NCI-H345 treated with DMSO at 0.1 percent for 48 hours (cell line): Measurements from ENCODE around the gene MACROD2.
A peak's percentile ranks its signal among the peaks of the same experiment; 100 is the strongest.

ENCODE experiments used
- DNase-seq: peaks from one replicate; lab custom pipeline; 2025; ENCODE audit not compliant: unreplicated experiment; lab: John Stamatoyannopoulos, UW

MACROD2 gene

DNA sequence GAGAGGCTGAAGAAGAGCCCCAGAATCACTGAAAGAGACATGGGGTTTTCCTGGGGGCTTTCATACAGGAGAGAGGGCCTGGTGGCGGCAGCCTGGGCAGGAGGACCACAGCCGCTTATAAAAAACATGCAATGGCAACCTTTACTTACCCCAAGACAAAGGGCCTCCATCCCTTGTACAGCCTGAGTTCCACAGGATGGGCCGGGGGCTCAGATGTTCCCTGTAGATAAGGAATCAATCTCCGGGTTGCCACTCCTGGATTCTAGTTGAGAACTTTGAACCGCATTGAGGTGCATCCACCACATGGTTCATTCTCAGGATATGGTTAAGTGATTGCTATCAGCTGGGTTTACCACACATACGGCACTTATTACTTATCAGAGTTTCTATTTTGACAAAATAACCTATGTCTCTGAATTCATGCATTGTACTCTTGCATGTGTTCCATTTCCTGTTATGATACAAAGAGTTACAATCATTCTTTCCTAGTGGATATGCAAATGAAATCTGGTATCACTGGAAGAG lies 1900.3 kb downstream of the MACROD2 start:
- no peak for DNase-seq

DNA sequence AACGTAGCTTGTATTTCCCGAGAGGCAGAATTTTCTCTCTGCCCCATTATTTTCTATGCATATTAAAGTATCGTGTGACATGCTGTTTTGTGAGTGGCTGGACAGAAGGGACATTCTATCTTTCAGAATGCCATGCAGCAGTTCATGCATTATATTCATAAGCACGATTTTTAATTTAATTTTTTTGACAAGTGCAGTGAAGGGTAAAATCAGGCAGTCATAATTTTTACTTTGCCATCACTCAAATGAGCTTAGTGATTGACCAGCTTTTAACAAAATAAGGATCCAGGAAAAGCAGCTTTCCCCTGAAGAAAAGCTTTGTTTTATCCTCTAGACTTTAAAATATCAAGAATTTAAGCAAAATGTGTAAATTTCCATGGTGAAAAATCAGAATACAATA lies 1904.7 kb downstream of the MACROD2 start:
- no peak for DNase-seq

DNA sequence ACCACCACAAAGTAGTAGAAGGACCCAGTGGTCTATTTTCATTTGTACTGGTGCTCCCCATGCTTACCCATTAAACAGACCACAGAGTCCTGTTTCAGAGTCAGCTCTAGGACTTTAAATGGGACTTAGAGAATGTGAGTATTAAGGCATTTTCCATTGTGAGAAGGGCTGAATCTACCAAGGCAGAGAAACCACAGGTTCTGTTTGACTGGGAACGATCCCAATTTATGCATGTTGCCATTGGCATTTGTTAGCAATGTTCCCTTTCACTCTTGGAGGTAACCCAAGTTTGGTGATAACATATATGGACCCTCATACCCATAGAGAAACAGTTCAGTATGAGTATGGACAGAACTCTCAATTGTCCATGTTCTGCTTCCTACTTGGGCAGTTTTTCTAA lies 1905.1 kb downstream of the MACROD2 start:
- no peak for DNase-seq

DNA sequence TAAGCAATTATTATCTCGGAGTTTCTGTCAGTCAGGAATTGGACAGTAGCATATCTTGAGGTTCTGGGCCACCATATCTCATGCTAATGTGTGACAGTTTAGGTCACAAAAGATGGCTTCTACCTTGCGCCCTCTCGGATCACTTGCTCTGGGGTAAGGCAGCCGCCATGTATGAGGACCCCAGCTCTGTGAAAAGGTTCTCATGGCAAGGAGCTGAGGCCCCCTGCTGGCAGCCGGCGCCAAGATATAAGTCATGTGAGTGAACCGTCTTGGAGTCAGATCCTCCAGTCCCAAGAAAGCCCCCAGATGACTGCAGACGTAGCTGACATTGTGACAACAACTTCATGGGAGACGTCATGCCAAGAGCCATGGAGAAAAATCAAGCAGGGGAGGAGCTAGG lies 1907.2 kb downstream of the MACROD2 start:
- DNase-seq, result no peak

DNA sequence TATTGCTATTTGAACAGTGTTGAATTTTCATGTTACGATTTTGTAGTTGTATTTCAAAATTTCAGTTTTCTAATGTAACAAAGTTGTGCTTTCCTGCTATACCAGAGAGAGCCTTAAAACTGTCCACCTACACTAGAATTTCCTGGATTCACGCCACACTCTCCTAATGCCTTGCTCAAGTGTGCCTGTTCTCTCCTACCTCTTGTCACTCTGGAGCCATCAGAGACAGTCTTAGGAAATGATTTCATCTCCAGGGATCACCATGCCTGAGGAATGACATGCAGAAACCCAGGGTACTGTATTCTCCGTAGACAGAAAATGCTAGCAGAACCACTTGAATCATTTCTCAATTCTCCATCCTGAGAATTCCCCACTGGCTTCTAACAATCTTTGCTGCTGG lies 1910.3 kb downstream of the MACROD2 start:
- DNase-seq, result no peak

DNA sequence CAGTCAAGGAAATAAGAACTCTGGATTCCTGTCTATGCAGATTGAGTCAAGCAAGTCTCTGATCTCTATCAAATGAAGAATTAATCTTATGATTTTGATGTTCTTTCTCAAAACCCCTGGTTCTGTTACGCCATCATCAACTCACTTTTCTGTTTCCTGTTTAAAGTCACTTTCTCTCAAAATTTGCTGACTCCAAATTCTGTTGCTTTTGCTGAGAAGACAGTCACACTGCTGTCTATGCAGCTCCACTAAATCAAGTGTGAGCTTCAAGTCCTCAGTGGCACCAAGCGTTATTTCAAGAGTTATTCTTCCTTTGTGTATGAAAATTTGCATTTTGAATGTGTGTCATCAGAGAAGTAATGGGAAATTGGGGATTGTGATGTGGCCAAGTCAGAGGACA lies 1914.7 kb downstream of the MACROD2 start:
- no peak for DNase-seq

DNA sequence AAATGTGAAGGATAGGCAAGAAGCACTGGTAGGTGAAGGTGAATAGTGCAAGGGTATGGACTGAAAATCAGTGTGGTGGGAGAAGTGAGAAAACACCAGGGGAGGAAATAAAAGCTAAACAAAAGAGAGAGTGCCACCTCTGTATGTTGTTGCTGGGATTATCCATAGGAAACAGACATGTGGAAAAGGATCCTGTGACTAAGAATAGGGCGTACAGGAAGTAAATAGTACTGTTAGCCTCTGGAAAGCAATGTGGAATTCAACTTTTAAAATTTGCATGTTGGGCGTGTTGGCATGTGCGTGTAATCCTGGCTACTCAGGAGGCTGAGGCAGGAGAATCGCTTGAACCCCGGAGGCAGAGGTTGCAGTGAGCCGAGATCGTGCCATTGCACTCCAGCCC lies 1916.3 kb downstream of the MACROD2 start:
- DNase-seq, result no peak

DNA sequence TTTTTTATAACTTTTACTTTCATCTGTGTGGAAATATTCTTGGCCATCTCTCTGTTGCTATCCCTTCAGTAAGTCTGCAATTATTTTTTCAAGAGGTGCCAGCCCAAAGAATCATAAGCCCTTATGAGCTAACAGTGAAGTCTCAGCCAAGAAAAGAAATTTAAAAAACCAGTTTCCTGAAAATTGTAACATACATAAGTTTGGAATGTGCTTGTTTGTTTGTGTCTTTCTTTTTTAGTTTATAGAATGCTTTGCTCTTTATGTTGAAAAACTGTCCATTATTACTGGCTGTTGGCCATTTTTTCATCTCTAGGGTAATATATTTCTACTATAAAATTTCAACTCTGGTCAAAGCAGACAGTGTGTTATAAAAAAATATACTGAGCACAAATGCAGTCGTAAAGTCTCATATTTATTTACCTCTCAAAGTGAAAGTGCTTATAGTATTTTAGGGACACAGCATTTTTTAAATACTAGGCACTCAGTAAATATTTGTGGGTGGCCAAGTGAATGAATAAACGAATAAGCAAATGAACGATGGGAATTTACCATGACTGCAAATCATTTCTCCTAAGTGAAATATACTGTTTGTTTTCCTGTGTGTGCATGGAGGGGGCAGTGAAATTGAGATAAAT lies 1918.2 kb downstream of the MACROD2 start:
- DNase-seq, result no peak

DNA sequence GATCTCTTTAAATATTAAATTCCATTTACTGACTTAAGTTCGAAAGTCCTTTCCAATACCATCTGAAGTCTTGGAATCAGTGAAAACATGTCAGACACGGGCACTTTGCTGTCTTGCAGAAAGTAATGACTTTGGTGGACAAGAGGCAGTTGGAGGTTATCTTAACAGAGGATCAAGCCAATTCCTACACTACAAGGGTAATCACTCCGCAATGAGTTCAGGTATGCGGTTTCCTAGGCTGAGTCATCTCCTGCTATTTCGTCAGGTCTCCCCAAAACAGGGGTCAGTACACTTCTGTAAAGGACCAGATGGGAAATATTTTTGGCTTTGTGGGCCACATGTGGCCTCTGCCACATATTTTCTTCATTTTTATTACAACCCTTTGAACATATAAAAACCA lies 1921.3 kb downstream of the MACROD2 start:
- DNase-seq, result no peak

DNA sequence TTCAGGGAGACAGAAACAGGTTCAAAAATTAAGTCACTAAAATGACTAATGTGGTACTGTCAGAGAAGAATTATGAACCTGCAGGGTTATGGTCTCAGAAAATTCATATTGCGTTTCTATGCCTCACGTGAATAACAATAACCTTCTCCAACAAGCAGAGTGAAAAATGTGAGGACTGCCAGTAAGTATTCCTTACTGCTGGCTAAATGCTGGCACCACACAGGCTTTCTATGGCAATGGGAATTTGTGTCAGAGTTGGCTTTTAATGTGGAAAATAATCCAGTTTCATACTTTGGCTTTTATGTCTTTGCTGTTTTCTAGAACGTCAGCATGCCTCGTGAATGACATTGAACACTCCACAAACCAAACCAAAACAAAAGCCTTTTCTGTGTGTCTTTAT lies 1922.0 kb downstream of the MACROD2 start:
- DNase-seq, result no peak

DNA sequence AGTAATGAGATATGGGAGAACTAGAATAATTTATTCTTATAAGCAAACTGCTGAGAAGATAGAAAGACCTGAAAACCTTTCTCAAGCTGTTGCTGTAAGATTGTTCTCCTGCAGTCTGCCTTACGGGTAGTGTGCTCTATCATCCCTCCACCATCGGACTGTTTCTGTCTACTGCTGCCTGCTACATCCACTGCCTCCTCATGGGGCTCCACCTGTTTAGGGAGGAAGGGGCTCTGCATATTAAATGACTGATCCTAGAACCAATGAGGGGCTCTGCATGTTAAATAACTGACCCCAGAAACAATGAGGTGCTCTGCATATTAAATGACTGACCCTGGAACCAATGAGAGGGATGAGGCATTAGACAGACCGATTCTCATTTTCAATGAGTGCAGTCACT lies 1923.3 kb downstream of the MACROD2 start:
- DNase-seq, result no peak

DNA sequence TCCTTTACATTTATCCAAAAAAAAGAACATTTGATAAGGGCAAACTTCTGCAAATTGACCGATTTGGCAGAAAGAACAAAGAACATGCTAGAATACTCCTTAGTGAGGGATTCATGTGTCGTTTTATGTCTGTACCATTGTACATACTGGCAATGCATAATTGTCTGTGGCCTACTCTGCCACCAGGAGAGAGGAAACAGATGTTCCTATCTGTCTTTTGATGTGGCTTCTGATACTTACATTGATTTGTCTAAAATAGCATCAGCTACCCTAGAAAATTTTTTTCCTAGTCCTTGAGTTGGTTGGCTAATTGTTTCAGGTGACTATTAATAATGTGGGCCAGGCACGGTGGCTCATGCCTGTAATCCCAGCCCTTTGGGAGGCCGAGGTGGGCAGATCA lies 1923.8 kb downstream of the MACROD2 start:
- no peak for DNase-seq

DNA sequence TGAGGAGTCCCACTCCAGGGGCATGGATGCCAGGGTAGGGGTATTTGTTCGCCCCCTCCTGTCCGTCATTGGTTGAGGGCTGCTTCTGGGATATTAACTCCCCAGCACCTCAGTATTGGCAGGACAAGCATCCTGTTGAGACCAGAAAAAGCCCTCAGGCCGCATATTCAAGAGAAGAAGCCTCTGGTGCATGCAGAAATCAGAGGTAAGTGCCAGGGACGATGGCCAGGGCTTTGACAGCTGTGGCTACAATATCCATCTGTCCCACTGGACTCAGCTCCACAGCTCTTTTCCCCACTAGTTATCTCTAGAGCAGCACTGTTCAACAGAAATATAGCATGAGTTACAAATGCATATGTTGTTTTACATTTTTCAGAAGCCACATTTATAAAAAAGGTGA lies 1926.6 kb downstream of the MACROD2 start:
- DNase-seq, result no peak

DNA sequence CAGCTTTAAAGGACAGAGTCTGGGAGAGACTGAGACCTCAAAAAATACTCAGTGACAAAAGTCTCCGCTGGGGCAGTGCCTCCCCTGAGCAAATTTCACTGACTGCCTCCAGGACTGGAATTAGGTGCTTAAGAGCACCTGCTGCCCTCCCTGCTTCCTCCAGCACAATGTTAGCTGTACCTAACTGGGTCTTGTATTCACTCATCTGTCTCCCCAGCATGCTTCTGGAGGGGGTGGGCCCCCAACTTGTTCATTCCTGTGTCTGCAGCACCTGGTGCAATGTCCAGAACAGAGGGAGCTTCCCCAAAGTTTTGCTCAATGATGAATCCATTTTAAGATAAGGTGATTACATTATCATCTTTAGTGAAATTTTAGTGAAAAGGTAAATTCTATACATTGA lies 1927.2 kb downstream of the MACROD2 start:
- DNase-seq, result no peak

DNA sequence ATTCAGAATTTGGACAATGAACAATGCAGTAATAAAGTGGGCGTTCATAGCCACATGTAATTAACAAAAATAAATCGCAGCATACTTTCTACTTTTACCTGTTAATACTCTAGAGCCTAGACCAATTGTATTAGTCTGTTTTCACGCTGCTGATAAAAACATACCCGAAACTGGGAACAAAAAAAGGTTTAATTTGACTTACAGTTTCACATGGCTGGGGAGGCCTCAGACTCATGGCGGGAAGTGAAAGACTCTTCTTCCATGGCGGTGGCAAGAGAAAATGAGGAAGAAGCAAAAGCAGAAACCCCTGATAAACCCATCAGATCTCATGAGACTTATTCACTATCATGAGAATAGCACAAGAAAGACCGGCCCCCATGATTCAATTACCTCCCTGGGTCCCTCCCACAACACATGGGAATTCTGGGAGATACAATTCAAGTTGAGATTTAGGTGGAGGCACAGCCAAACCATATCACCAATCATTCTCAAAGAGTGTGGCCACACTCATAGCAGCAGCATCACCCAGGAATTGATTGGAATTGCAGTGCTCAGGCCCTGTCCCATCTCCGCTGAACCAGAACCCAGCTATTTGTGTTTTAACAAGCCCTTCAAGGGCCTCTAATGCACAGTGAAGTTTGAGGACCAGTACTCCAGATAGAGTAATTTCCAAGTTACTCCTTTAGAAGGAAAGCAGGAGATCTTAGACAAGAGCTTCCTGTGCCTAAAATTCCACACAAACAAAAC lies 1927.9 kb downstream of the MACROD2 start:
- no peak for DNase-seq

DNA sequence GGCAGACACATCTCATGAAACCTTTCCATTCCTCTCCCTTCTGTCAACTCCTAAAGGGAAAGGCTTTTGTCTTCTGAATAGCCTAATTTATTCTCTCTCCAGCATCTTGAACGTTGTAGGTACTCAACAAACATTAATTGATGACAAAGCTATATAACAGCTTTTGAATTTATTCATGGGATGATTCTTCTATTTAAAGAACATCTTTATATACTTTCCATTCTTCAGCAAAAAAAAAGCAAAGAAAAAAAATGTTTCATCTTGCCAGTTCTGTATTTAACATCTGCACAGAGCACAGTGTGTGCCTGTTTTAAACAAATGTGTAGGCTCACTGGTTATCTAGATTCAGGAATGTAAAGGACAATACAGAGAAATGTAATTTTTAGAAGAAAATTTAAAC lies 1929.2 kb downstream of the MACROD2 start:
- DNase-seq, result no peak

DNA sequence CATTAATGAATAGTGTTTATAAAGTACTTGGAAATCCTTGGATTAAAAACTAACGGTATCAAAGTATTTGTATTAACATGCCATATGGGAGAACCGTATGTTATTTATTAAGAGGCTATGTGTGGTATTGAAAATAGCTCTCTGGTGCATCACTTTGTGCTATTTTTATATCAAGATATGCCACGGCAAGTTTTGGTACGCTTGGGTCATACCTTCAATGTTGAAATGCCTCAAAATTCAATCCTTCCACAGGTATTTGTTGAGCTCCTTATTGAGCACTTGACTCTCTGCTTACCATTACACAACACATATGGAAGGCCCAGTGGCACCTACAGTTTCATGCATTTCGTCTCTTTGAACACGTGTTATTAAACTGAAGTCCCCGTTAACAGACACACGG lies 1930.1 kb downstream of the MACROD2 start:
- DNase-seq, result no peak

DNA sequence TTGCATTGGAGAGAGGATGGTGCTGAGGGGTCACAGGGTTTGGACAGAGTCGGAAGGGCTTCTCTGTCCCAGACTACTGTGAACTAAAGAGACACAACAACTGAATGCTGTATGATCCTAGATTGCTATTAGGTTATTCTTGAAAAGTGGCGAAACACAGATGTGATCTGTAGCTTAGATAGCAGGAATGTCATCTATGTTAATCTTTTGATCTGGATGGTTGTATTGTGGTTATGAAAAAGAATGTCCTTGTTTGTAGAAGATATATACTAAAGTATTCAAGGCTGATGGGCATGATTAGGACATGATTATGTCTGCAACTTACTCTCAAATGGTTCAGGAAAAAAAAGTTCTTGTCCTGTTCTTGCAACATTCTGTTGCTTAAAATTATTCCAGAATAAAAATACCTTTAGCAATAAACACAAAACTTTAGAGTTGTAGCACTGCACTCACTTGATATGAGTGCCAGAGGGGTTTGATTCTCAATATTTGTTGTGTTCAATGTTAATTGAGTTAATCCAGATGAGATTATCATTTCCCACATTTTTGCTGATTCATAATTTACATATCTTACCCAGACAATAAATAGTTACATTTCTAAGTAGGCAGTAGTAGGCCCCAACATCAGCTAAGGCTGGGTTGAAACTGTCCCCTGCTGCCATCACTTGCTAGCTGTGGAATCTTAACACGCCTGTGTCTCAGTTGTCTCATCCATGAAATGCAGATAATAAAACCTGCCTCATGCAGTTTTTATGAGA lies 1932.8 kb downstream of the MACROD2 start:
- no peak for DNase-seq

DNA sequence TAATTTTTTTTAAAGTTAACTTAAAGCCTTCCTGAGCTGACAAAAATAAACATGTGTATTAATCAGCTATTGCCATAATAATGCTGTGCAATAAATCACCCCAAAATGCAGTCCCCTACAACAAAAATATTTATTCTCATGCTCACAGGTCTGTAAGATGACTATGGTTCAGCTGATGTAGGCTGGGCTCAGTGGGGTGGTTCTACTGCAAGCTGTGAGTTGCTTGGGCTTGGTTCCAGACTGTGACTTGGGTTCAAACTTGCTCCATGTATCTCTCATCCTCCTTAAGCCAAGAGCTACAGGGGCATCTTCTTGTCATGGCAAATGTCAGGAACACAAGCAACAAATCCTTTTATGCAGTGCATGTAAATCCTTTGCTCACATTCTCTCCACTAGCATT lies 1933.6 kb downstream of the MACROD2 start:
- no peak for DNase-seq

DNA sequence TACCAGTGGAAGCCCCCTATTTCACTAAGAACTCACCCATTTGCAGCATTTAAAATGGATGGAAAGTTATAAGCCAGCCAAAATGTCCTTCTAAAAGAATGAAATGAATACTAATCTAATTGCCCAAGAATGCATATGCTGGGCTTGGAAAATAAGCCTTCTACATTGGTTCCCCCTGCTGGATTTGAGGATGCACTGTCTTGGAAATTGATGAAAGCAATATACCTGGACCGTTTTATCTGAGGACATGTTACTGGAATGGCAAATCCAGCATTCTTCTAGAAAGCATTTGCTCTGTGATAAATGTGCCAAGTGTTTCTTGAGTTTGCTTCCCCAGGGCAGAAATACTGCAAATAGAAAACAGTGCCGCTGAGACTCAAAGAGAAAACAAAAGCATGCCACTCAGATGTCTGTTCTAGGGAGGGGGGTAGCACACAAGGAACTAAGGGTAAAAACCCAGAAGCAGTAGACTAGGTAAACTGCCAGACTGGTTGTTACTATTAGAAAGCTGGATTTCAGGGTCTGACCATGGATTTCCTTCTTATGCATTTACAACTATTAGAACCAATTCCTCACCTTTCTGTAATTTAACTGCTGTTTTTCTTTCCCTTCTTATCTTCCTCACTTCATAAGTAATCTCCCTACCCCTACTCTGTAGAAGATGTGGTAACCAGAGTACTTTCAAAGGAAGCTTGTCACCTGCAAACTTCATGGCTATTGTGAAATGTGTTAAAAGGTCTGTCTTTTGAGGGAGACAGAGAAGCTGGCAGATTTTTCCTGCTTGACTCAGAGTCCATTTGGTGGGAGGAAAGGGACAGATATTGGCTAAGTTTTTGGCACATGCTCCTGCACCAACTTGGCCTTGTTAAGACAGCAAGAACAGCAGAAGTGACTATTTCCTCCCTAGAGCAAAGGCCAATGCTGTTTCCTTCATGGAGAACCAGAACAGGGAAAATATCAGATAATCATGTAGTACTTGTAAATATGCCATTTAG lies 1935.3 kb downstream of the MACROD2 start:
- DNase-seq, result peak; percentile 23

DNA sequence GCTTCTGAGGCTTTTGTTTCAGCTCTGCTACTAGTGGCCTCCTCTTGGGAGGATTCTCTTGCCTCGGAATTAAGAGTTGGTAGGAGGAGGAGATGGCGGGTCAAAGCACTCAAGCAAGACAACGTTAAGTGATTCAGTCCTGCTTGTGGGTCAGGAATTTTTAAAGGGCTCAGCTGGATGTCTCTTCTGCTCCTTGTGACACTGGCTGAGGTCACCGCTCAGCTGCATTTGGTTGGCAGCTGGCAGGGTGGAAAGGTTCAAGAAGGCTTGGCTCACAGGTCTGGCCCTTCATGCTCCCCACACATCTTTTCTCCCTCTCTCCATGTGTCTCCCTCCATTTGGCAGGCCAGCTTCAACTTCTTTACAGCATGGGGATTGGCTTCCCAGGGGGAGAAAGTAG lies 1936.6 kb downstream of the MACROD2 start:
- no peak for DNase-seq
